KMS-11 (cell line): Measurements from ENCODE around the gene ASIC3.

Experiments
- H2AFZ ChIP-seq: fragments of 200-600 bp; sonication (generic); 2 replicates; pipeline ENCODE4 v1.6.1; 2016; ENCODE audit warnings: antibody characterized with exemption, mixed run types, low read depth
- H3K27ac ChIP-seq: fragments of 200-600 bp; sonication (generic); 2 replicates; pipeline ENCODE4 v1.6.1; 2016; ENCODE audit warnings: mild to moderate bottlenecking, mixed run types
- H3K27me3 ChIP-seq: fragments of 200-600 bp; sonication (generic); 2 replicates; pipeline ENCODE4 v1.6.1; 2017; ENCODE audit warnings: mild to moderate bottlenecking, low read depth, mixed run types, moderate library complexity; ENCODE audit not compliant: insufficient read depth
- H3K36me3 ChIP-seq: fragments of 200-600 bp; sonication (generic); 2 replicates; pipeline ENCODE4 v1.6.1; 2017; ENCODE audit warnings: mild to moderate bottlenecking, mixed run types; ENCODE audit not compliant: insufficient read depth
- H3K4me1 ChIP-seq: fragments of 200-600 bp; sonication (generic); 2 replicates; pipeline ENCODE4 v1.6.1; 2016; ENCODE audit warnings: mild to moderate bottlenecking, low read depth, mixed run types; ENCODE audit not compliant: poor library complexity, severe bottlenecking
- H3K4me2 ChIP-seq: fragments of 200-600 bp; sonication (generic); 2 replicates; pipeline ENCODE4 v1.7.0; 2016; ENCODE audit warnings: mild to moderate bottlenecking, mixed run types
- H3K4me3 ChIP-seq: fragments of 200-600 bp; sonication (generic); IDR thresholded peaks from 2 replicates; pipeline ENCODE4 v1.6.1; 2017; ENCODE audit warnings: low read depth, low read length, mixed read lengths; ENCODE audit not compliant: insufficient read depth
- H3K79me2 ChIP-seq: fragments of 200-600 bp; sonication (generic); 2 replicates; pipeline ENCODE4 v1.6.1; 2016; ENCODE audit warnings: low read depth, mixed run types; ENCODE audit not compliant: insufficient read depth
- H3K9ac ChIP-seq: fragments of 200-600 bp; sonication (generic); 2 replicates; pipeline ENCODE4 v1.6.1; 2016; ENCODE audit warnings: mild to moderate bottlenecking, mixed run types
- H4K20me1 ChIP-seq: fragments of 200-600 bp; sonication (generic); 2 replicates; pipeline ENCODE4 v1.6.1; 2016; ENCODE audit warnings: mild to moderate bottlenecking, mixed run types; ENCODE audit not compliant: insufficient read depth
- TF ChIP-seq, protein P1 (sequence below): fragments of 200-600 bp; sonication (generic); conservative IDR thresholded peaks from 2 replicates; pipeline ENCODE4 v1.6.1; 2017; ENCODE audit warnings: low read depth, mild to moderate bottlenecking, antibody characterized with exemption, low read length, moderate library complexity, mixed read lengths

The ASIC3 gene

DNA sequence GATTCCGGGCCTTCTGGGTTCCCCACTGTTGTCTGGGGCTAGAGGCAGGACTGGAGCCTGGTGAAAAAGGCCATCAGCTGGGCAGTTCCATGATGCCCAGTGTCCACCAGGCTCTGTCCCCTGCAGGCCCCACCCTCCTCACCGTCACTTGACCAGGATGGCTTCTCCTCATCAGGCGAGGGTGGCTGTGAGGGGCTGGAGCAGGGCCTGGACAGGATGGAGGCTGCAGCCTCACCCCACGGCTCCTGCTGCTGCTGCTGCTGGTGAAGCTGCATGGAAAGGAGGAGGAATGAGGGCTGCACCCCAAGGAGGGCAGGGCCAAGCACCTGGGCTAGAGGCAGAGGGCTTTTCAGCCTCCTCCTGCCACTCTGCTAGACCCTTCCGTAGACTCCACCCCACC lies 32.4 kb upstream of the ASIC3 start:
- Histone ChIP-seq H3K4me1 (peaks cover 18% of the 10 kb centered on the region), H3K79me2 (no peaks in the 10 kb centered on the region), H4K20me1 (no peaks in the 10 kb centered on the region), H3K27me3 (peaks cover 16% of the 10 kb centered on the region; the same call in 1 of the 2 replicates), H3K9ac (no peak overlapping the region), H2AFZ (no peak overlapping the region), H3K4me3 (no peak overlapping the region), H3K36me3 (no peaks in the 10 kb centered on the region), H3K4me2 (no peak overlapping the region), H3K27ac (no peak overlapping the region)
- TF ChIP-seq, protein P1, sequence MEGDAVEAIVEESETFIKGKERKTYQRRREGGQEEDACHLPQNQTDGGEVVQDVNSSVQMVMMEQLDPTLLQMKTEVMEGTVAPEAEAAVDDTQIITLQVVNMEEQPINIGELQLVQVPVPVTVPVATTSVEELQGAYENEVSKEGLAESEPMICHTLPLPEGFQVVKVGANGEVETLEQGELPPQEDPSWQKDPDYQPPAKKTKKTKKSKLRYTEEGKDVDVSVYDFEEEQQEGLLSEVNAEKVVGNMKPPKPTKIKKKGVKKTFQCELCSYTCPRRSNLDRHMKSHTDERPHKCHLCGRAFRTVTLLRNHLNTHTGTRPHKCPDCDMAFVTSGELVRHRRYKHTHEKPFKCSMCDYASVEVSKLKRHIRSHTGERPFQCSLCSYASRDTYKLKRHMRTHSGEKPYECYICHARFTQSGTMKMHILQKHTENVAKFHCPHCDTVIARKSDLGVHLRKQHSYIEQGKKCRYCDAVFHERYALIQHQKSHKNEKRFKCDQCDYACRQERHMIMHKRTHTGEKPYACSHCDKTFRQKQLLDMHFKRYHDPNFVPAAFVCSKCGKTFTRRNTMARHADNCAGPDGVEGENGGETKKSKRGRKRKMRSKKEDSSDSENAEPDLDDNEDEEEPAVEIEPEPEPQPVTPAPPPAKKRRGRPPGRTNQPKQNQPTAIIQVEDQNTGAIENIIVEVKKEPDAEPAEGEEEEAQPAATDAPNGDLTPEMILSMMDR = no peak

DNA sequence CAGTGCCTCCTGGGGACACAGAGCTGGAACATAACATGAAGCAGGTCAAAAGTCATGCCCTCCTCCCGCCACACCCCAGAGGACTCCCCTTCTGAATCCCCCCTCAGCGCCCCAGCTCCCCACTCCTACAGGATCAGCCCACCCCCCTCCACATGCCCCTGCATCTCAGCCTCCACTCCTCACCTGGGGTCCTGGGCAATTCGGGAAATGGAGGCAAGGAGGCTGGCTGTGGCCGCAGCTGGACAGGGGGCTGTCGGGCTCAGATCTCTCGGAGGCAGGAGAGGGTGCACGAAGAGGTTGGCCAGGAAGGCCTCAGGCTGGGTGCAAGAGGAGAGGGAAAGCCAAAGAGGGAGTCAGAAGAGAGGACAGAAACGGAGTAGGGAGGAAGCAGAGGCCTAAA lies 31.8 kb upstream of the ASIC3 start:
- H3K4me2 ChIP-seq = no peak overlapping the region
- no peak overlapping the region for H3K9ac ChIP-seq
- H3K27ac ChIP-seq = no peak overlapping the region
- H4K20me1 ChIP-seq = no peaks in the 10 kb centered on the region
- H3K4me3 ChIP-seq = no peak overlapping the region
- H3K27me3 ChIP-seq = peaks cover 21% of the 10 kb centered on the region; the same call in 1 of the 2 replicates
- H3K36me3 ChIP-seq = no peaks in the 10 kb centered on the region
- TF ChIP-seq, protein P1 = no peak
- no peaks in the 10 kb centered on the region for H3K79me2 ChIP-seq
- no peak overlapping the region for H2AFZ ChIP-seq
- peaks cover 18% of the 10 kb centered on the region for H3K4me1 ChIP-seq

DNA sequence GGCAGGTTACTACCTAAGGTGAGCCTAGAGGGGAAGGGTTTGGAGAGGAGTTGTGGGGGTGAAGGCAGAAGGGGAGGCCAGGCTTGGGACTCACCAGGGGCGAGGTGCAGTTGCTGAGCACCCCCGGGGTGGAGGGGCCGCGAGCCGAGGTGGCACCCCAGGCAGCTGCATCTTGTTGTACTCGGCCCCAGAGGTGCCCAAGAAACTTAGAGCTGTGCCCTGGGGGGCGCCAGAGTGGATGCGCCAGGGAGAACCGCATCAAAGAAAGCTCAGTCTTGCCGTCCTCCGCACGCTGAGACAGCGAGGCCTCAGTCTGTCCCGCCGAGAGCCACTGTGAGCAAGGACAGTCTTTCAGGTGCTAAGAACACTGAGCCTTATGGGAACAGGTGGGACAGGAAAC lies 31.4 kb upstream of the ASIC3 start:
- Histone ChIP-seq H3K79me2 (no peaks in the 10 kb centered on the region), H3K9ac (no peak overlapping the region), H3K4me2 (no peak overlapping the region), H3K27ac (no peak overlapping the region), H4K20me1 (no peaks in the 10 kb centered on the region), H2AFZ (no peak overlapping the region), H3K4me3 (no peak overlapping the region), H3K27me3 (peaks cover 24% of the 10 kb centered on the region), H3K36me3 (no peaks in the 10 kb centered on the region), H3K4me1 (peaks cover 18% of the 10 kb centered on the region)
- TF ChIP-seq, protein P1 = no peak

DNA sequence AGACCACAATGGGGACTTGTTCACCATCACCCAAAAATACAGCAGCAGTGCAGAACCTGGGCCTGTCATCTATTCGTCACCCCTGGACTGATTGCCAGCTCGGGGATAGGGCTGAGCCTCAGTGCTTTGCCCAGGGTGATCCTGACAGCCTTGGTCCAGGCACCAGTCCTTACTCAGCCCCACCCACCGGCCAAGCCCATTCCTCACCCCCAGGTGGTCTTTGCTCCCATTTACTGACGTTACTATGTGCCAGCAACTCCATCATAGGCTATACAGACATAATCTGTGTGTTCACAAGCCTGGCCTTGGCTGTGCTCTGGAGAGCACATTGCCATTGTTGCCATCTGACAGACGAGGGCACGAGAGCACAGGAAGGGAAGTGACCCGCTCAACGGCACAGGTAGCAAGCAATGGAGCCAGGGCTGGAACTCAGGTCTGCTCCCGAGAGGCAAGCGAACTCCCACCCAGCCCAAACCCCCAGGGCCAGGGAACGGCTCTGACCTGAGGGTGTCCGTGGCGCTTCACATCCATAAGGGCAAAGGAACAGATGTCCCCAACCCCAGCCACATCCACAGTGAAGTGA lies 30.9 kb upstream of the ASIC3 start:
- no peak overlapping the region for H3K4me3 ChIP-seq

More for the DNA sequence above, 30.9 kb upstream of the ASIC3 start:
- H3K36me3 ChIP-seq = no peaks in the 10 kb centered on the region
- no peaks in the 10 kb centered on the region for H3K79me2 ChIP-seq
- TF ChIP-seq, protein P1 = no peak
- peak overlapping the region; percentile 66; the same call in 1 of the 2 replicates for H3K4me2 ChIP-seq
- no peaks in the 10 kb centered on the region for H4K20me1 ChIP-seq
- peaks cover 18% of the 10 kb centered on the region for H3K4me1 ChIP-seq
- H3K27ac ChIP-seq = no peak overlapping the region
- H3K9ac ChIP-seq = no peak overlapping the region
- peaks cover 30% of the 10 kb centered on the region for H3K27me3 ChIP-seq
- peak overlapping the region; percentile 76; the same call in 1 of the 2 replicates for H2AFZ ChIP-seq
